Loucy (cell line): ENCODE measurements around the gene MAB21L3.

Experiments used
- CTCF ChIP-seq: fragments of 200-600 bp; sonication (generic); conservative IDR thresholded peaks from 2 replicates; pipeline ENCODE4 v1.5.1; 2014; ENCODE audit warnings: mild to moderate bottlenecking, antibody characterized with exemption, low read length
- EZH2phosphoT487 ChIP-seq: fragments of 200-600 bp; IDR thresholded peaks from 2 replicates; pipeline ENCODE4 v1.6.1; 2018; ENCODE audit warnings: antibody characterized with exemption, mild to moderate bottlenecking, moderate library complexity, borderline replicate concordance

GRCh38 chr1:116138277-116138792 lies 27.1 kb downstream of the MAB21L3 start:
- TF ChIP-seq CTCF (no peak), EZH2phosphoT487 (no peak)
